NK-92 (cell line): Measurements from ENCODE around the gene CCR1.
"Not testable (repeated sequence)": the region's sequence is repeated elsewhere in the genome, so short reads cannot be mapped to it uniquely, and the experiment has no call there.

ENCODE experiments used
- DNase-seq: peaks from one replicate; lab custom pipeline; 2025; ENCODE audit not compliant: unreplicated experiment; lab: John Stamatoyannopoulos, UW

The CCR1 gene

GRCh38 chr3:46184469-46184868 is 23.6 kb downstream of the CCR1 start:
- no peak for DNase-seq

GRCh38 chr3:46183330-46183729 is 24.8 kb downstream of the CCR1 start:
- DNase-seq: no peak

- no peak for DNase-seq
Observed at GRCh38 chr3:46168583-46169345, 39.3 kb downstream of the CCR1 start.

GRCh38 chr3:46163556-46164041 is 44.5 kb downstream of the CCR1 start:
- no peak for DNase-seq

- DNase-seq: no peak
Observed at GRCh38 chr3:46162975-46163555, 45.0 kb downstream of the CCR1 start.

- not testable (repeated sequence) for DNase-seq
Observed at GRCh38 chr3:46157685-46158084, 50.4 kb downstream of the CCR1 start.

GRCh38 chr3:46154311-46154710 is 53.8 kb downstream of the CCR1 start:
- DNase-seq: no peak
